Pancreas (tissue), 10 donors: ENCODE measurements around the gene SNX30. TPM values are rescaled to one million over a fixed set of nuclear protein-coding genes. Genes with fewer than 3 reads are reported as not detected.

ENCODE experiments used
- ATAC-seq, 4 donors: fragments of 200-7000 bp; cut with Tn5 transposase; one replicate each; pipeline versions ENCODE4 v1.8.0 to v1.9.1; 2020; ENCODE audit warnings: mild to moderate bottlenecking in 4 of 4, moderate library complexity in 4 of 4
- DNase-seq, 6 donors: peaks; one replicate each; pipeline ENCODE4 v3.0.0-alpha.2; 2020
- FAIRE-seq: peaks from 2 replicates; lab custom pipeline; 2012; peaks lifted over from hg19 to GRCh38; lab: Jason Lieb, UNC
- H3K27ac ChIP-seq, 4 donors: fragments of 200-600 bp; sonication (generic); 1 replicate in 3 of 4; 2 replicates in 1 of 4; pipeline versions ENCODE4 v1.5.0 to v1.8.0; 2020
- H3K27me3 ChIP-seq, 4 donors: fragments of 200-600 bp; one replicate each; pipeline ENCODE4 v1.8.0; 2021
- H3K36me3 ChIP-seq, 3 donors: fragments of 200-600 bp; sonication (generic) in 1 of 3; one replicate each; pipeline versions ENCODE4 v1.5.0 to v1.8.0; 2020 to 2021
- H3K4me1 ChIP-seq, 3 donors: fragments of 200-600 bp; one replicate each; pipeline ENCODE4 v1.8.0; 2021
- H3K4me3 ChIP-seq, 4 donors: fragments of 200-600 bp; sonication (generic) in 2 of 4; one replicate each; pipeline versions ENCODE4 v1.5.0 to v1.8.0; 2020 to 2021
- H3K9me3 ChIP-seq, 4 donors: fragments of 200-600 bp; one replicate each; pipeline ENCODE4 v1.8.0; 2021
- CTCF ChIP-seq, 4 donors: fragments of 200-600 bp; sonication (generic) in 3 of 4; IDR thresholded peaks; one replicate each; pipeline versions ENCODE4 v1.5.0 to v1.8.0; 2021; ENCODE audit warnings: antibody characterized with exemption in 4 of 4
- WGBS, 2 donors: extraction: QIAGEN DNeasy Blood & Tissue Kit; methylation state at CpG; one replicate each; pipeline ENCODE4 v1.1.7; 2013; 5-methylcytosine and 5-hydroxymethylcytosine counted together
- intact Hi-C, 3 donors: fragments of 100-400 bp; cut with DNase I; formaldehyde crosslinking; loops; one replicate each; pipeline versions ENCODE4 v1.11.1 to v1.14.2; 2022
- polyA plus RNA-seq, 2 donors: library from polyadenylated mRNA; stranded (reverse); fragments of 200-250 nt; gene quantifications; one replicate each; pipeline ENCODE4 v1.2.3, GENCODE V29; 2013
- total RNA-seq, 6 donors: library from RNA; stranded (reverse); fragmentation: NEBNext Ultra II Directional in 4 of 6; extraction: Animal tissue kit (Norgen Biotek cat#: 25700) in 4 of 6; gene quantifications; one replicate each; pipeline versions ENCODE4 v1.2.1 to v1.2.4, GENCODE V29; 2021 to 2023
- donor health status: healthy with polysubstance abuse.
- donor health status: DM: no; HTN: no; CAD: no; lungs with moderate emphysema.
- donor health status: DM: no; HTN: no; CAD: no.
- donor health status: control.
- donor health status: control.
- donor health status: Bipolar disorder and iron deficiency.
- donor health status: DM: yes; HTN: yes; CAD: no.
- donor health status: DM: no; HTN: no; CAD: no.
- donor health status: DM: no; HTN: no; CAD: no.
- donor health status: DM: yes; HTN: yes; CAD: no.

The SNX30 gene
- total and polyA plus RNA-seq, 8 donors = 2.1 to 8.2 (median 4.1) TPM

GRCh38 chr9:112858005-112858404 is 107.4 kb downstream of the SNX30 start:
- H3K27ac ChIP-seq = no peak overlapping the region
- TF ChIP-seq CTCF (IDR thresholded peaks at IDR 0.05) = no peak
- no peaks in the 10 kb centered on the region for H3K9me3 ChIP-seq
- FAIRE-seq (no peak), DNase-seq (no peak), ATAC-seq (no peak)
- H3K27me3 ChIP-seq = no peaks in the 10 kb centered on the region
- intact Hi-C loops = no loop called here
- 85 to 87% methylated on average over 6 of the region's 6 CpGs for WGBS, 2 donors
- peaks cover 0 to 4% (median 0%) of the 10 kb centered on the region in 3 donors for H3K4me1 ChIP-seq
- no peak overlapping the region for H3K4me3 ChIP-seq
- no peaks in the 10 kb centered on the region for H3K36me3 ChIP-seq

- no peaks in the 10 kb centered on the region for H3K9me3 ChIP-seq
- intact Hi-C loops = no loop called here
- peaks cover 0 to 4% (median 0%) of the 10 kb centered on the region in 3 donors for H3K4me1 ChIP-seq
- 62 to 63% methylated on average over 6 of the region's 6 CpGs for WGBS, 2 donors
- FAIRE-seq (no peak), DNase-seq (no peak), ATAC-seq (peak in 3 of 4 donors; percentile 30 to 63 (median 41))
- TF ChIP-seq CTCF (IDR thresholded peaks at IDR 0.05) = no peak
- H3K27ac ChIP-seq = no peak overlapping the region
- H3K36me3 ChIP-seq = no peaks in the 10 kb centered on the region
- H3K4me3 ChIP-seq = no peak overlapping the region
- no peaks in the 10 kb centered on the region for H3K27me3 ChIP-seq
Measured at GRCh38 chr9:112858625-112859147, 108.1 kb downstream of the SNX30 start.

GRCh38 chr9:112860451-112860850 is 109.9 kb downstream of the SNX30 start:
- no peak for FAIRE-seq
- Histone ChIP-seq H3K9me3 (no peaks in the 10 kb centered on the region), H3K27me3 (no peaks in the 10 kb centered on the region), H3K36me3 (no peaks in the 10 kb centered on the region), H3K27ac (no peak overlapping the region), H3K4me1 (peaks cover 0 to 4% (median 0%) of the 10 kb centered on the region in 3 donors), H3K4me3 (no peak overlapping the region)
- intact Hi-C loops = no loop called here
- no peak for TF ChIP-seq CTCF (IDR thresholded peaks at IDR 0.05)
- no peak for DNase-seq
- no peak for ATAC-seq
- 90 to 95% methylated on average over 1 of the region's 1 CpG for WGBS, 2 donors

GRCh38 chr9:112861155-112861554 is 110.6 kb downstream of the SNX30 start:
- DNase-seq = no peak
- no peak overlapping the region for H3K4me3 ChIP-seq
- intact Hi-C loops = no loop called here
- no peak for FAIRE-seq
- no peaks in the 10 kb centered on the region for H3K36me3 ChIP-seq
- H3K27me3 ChIP-seq = no peaks in the 10 kb centered on the region
- H3K4me1 ChIP-seq = peaks cover 0 to 4% (median 0%) of the 10 kb centered on the region in 3 donors
- peak in 2 of 4 donors; percentile 12 to 14 for ATAC-seq
- peak overlapping the region in 1 of 4 donors; percentile 51 for H3K27ac ChIP-seq
- 80 to 87% methylated on average over 3 of the region's 3 CpGs for WGBS, 2 donors
- no peaks in the 10 kb centered on the region for H3K9me3 ChIP-seq
- no peak for TF ChIP-seq CTCF (IDR thresholded peaks at IDR 0.05)
